ENCODE measurements around the gene YIPF6.

- TF ChIP-seq CTCF (IDR thresholded peaks at IDR 0.05; ENCODE audit: borderline replicate concordance, extremely low read depth, low read length, poor library complexity, severe bottlenecking) (no peak), EZH2 (IDR thresholded peaks at IDR 0.05; ENCODE audit: borderline replicate concordance, low read depth, low read length, severe bottlenecking) (no peak)
Observed at GRCh38 chrX:68579810-68580209, 81.0 kb downstream of the YIPF6 start.
